ENCODE results near the gene HEMK1.

HEMK1 gene

GRCh38 chr3:50545781-50546180, 23.5 kb upstream of the HEMK1 start:
- DNase-seq (ENCODE audit: low read depth in 2 of 2), result no peak

- DNase-seq (ENCODE audit: low read depth in 2 of 2), result no peak
Measured at GRCh38 chr3:50549226-50549625, 20.1 kb upstream of the HEMK1 start.

- DNase-seq (ENCODE audit: low read depth in 2 of 2), result peak in 1 of 2 donors; percentile 64
Measured at GRCh38 chr3:50550079-50550736, 19.1 kb upstream of the HEMK1 start.

GRCh38 chr3:50551054-50551659, 18.2 kb upstream of the HEMK1 start:
- no peak for DNase-seq (ENCODE audit: low read depth in 2 of 2)

GRCh38 chr3:50551681-50552435, 17.5 kb upstream of the HEMK1 start:
- DNase-seq (ENCODE audit: low read depth in 2 of 2), result no peak

GRCh38 chr3:50552598-50552997, 16.7 kb upstream of the HEMK1 start:
- no peak for DNase-seq (ENCODE audit: low read depth in 2 of 2)

GRCh38 chr3:50554553-50554952, 14.8 kb upstream of the HEMK1 start:
- DNase-seq (ENCODE audit: low read depth in 2 of 2), result no peak

GRCh38 chr3:50557106-50557505, 12.2 kb upstream of the HEMK1 start:
- no peak for DNase-seq (ENCODE audit: low read depth in 2 of 2)

- DNase-seq (ENCODE audit: low read depth in 2 of 2), result no peak
Measured at GRCh38 chr3:50557915-50558314, 11.4 kb upstream of the HEMK1 start.

GRCh38 chr3:50559702-50560101, 9.6 kb upstream of the HEMK1 start:
- DNase-seq (ENCODE audit: low read depth in 2 of 2), result no peak

GRCh38 chr3:50562861-50563260, 6.5 kb upstream of the HEMK1 start:
- no peak for DNase-seq (ENCODE audit: low read depth in 2 of 2)

- no peak for DNase-seq (ENCODE audit: low read depth in 2 of 2)
Measured at GRCh38 chr3:50563867-50564266, 5.5 kb upstream of the HEMK1 start.

- DNase-seq (ENCODE audit: low read depth in 2 of 2), result no peak
Measured at GRCh38 chr3:50564321-50564720, 5.0 kb upstream of the HEMK1 start.

- DNase-seq (ENCODE audit: low read depth in 2 of 2), result no peak
Measured at GRCh38 chr3:50567011-50567385, 2.3 kb upstream of the HEMK1 start.

- DNase-seq (ENCODE audit: low read depth in 2 of 2), result peak; percentile 91 to 98
Measured at GRCh38 chr3:50567386-50568167, 1.7 kb upstream of the HEMK1 start, which contains the start of gene C3orf18. TSS of gene C3orf18 (minus strand) at chr3:50567747. CDS start at chr3:50565699, 2,048 bp downstream.

GRCh38 chr3:50570508-50571279, 1.4 kb downstream of the HEMK1 start:
- no peak for DNase-seq (ENCODE audit: low read depth in 2 of 2)

GRCh38 chr3:50571486-50571885, 2.2 kb downstream of the HEMK1 start:
- DNase-seq (ENCODE audit: low read depth in 2 of 2), result no peak

- DNase-seq (ENCODE audit: low read depth in 2 of 2), result peak; percentile 72 to 80
Measured at GRCh38 chr3:50572158-50572557, 2.8 kb downstream of the HEMK1 start.

GRCh38 chr3:50572801-50573371, 3.6 kb downstream of the HEMK1 start:
- peak in 1 of 2 donors; percentile 55 for DNase-seq (ENCODE audit: low read depth in 2 of 2)

GRCh38 chr3:50573566-50574443, 4.5 kb downstream of the HEMK1 start:
- DNase-seq (ENCODE audit: low read depth in 2 of 2), result peak; percentile 78 to 81

All from stimulated activated CD4-positive, alpha-beta T cell treated with anti-CD3 and anti-CD28 coated beads, Interleukin-15, amount 100 ng/mL, for 48 hours (primary cell).